ENCODE measurements around the gene RAB11FIP4.

RAB11FIP4 gene

GRCh38 chr17:31405890-31406371 is 14.5 kb downstream of the RAB11FIP4 start:
- DNase-seq (ENCODE audit: low spot score): no peak
- in situ Hi-C loops (cut with MboI; ENCODE audit: low pct_unique_long_range_greater_than_20kb, low sequenced_read_pairs, unreplicated experiment): no loop called here
- no peak for TF ChIP-seq CTCF (IDR thresholded peaks at IDR 0.05; ENCODE audit: extremely low read depth, insufficient read depth, missing control alignments)

GRCh38 chr17:31408586-31408985 is 17.1 kb downstream of the RAB11FIP4 start:
- DNase-seq (ENCODE audit: low spot score): no peak
- in situ Hi-C loops (cut with MboI; ENCODE audit: low pct_unique_long_range_greater_than_20kb, low sequenced_read_pairs, unreplicated experiment): no loop called here
- no peak for TF ChIP-seq CTCF (IDR thresholded peaks at IDR 0.05; ENCODE audit: extremely low read depth, insufficient read depth, missing control alignments)

- no peak for TF ChIP-seq CTCF (IDR thresholded peaks at IDR 0.05; ENCODE audit: extremely low read depth, insufficient read depth, missing control alignments)
- in situ Hi-C loops (cut with MboI; ENCODE audit: low pct_unique_long_range_greater_than_20kb, low sequenced_read_pairs, unreplicated experiment): no loop called here
Observed at GRCh38 chr17:31411707-31412285, 20.3 kb downstream of the RAB11FIP4 start.

GRCh38 chr17:31412511-31412910 is 21.0 kb downstream of the RAB11FIP4 start:
- in situ Hi-C loops (cut with MboI; ENCODE audit: low pct_unique_long_range_greater_than_20kb, low sequenced_read_pairs, unreplicated experiment): no loop called here
- no peak for DNase-seq (ENCODE audit: low spot score)
- TF ChIP-seq CTCF (IDR thresholded peaks at IDR 0.05; ENCODE audit: extremely low read depth, insufficient read depth, missing control alignments): no peak

More at GRCh38 chr17:31411707-31412285, 20.3 kb downstream of the RAB11FIP4 start:
- no peak for DNase-seq (ENCODE audit: low spot score)

GRCh38 chr17:31413081-31413799 is 21.8 kb downstream of the RAB11FIP4 start:
- no peak for DNase-seq (ENCODE audit: low spot score)
- no peak for TF ChIP-seq CTCF (IDR thresholded peaks at IDR 0.05; ENCODE audit: extremely low read depth, insufficient read depth, missing control alignments)
- in situ Hi-C loops (cut with MboI; ENCODE audit: low pct_unique_long_range_greater_than_20kb, low sequenced_read_pairs, unreplicated experiment): no loop called here

GRCh38 chr17:31413874-31414549 is 22.5 kb downstream of the RAB11FIP4 start:
- DNase-seq (ENCODE audit: low spot score): no peak
- in situ Hi-C loops (cut with MboI; ENCODE audit: low pct_unique_long_range_greater_than_20kb, low sequenced_read_pairs, unreplicated experiment): no loop called here
- TF ChIP-seq CTCF (IDR thresholded peaks at IDR 0.05; ENCODE audit: extremely low read depth, insufficient read depth, missing control alignments): no peak
